ENCODE results near the gene TET1.

DNA sequence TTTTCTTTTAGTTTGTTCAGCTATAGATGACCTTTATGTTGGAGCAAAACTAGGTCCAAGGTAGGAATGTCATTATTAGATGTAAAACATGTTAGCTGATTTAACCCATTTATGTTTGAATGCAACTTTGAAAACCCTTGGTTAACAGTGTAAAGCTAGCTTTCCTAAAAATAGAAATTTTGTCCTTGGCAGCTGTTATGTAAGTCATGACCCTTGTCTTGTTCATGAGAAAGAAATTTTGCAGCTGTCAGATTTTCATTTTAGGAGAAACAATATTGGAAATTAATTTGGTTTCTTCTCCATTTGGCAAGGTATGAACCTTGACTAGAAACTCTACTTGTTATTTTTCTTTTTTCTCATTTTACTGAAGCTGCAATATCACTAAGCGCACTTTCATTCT, 137.0 kb downstream of the TET1 start:
- no peak for TF ChIP-seq GABPA (IDR thresholded peaks at IDR 0.05; ENCODE audit: low read depth)
- TF ChIP-seq, protein P1, sequence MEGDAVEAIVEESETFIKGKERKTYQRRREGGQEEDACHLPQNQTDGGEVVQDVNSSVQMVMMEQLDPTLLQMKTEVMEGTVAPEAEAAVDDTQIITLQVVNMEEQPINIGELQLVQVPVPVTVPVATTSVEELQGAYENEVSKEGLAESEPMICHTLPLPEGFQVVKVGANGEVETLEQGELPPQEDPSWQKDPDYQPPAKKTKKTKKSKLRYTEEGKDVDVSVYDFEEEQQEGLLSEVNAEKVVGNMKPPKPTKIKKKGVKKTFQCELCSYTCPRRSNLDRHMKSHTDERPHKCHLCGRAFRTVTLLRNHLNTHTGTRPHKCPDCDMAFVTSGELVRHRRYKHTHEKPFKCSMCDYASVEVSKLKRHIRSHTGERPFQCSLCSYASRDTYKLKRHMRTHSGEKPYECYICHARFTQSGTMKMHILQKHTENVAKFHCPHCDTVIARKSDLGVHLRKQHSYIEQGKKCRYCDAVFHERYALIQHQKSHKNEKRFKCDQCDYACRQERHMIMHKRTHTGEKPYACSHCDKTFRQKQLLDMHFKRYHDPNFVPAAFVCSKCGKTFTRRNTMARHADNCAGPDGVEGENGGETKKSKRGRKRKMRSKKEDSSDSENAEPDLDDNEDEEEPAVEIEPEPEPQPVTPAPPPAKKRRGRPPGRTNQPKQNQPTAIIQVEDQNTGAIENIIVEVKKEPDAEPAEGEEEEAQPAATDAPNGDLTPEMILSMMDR (IDR thresholded peaks at IDR 0.05; ENCODE audit: insufficient read depth, low read length): no peak
- TF ChIP-seq REST (IDR thresholded peaks at IDR 0.05; ENCODE audit: insufficient replicate concordance, low read depth): no peak
- TF ChIP-seq POLR2AphosphoS5 (IDR thresholded peaks at IDR 0.05; ENCODE audit: low read depth): no peak

Data from HL-60 (cell line).